ENCODE data around the gene SETD4.

DNA sequence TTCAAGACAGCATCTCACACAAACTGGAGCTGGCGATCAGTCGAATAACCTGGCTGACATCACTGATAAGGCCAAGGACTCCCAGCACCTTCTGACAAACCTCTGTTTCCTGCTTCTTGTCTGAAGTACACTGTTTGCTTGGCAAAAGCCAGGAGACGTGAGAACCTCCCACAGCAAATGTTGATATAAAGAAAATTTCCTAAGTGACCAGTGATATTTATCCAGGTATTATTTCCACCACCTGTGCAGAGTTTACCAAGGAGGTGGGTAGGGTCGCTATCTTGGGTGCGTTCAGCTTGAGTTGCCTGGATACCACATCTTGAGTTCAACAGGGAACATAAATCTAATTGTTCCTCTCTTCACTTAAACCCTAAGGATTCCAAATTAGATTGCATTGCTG, 72.9 kb downstream of the SETD4 start:
- TF ChIP-seq, protein P1, sequence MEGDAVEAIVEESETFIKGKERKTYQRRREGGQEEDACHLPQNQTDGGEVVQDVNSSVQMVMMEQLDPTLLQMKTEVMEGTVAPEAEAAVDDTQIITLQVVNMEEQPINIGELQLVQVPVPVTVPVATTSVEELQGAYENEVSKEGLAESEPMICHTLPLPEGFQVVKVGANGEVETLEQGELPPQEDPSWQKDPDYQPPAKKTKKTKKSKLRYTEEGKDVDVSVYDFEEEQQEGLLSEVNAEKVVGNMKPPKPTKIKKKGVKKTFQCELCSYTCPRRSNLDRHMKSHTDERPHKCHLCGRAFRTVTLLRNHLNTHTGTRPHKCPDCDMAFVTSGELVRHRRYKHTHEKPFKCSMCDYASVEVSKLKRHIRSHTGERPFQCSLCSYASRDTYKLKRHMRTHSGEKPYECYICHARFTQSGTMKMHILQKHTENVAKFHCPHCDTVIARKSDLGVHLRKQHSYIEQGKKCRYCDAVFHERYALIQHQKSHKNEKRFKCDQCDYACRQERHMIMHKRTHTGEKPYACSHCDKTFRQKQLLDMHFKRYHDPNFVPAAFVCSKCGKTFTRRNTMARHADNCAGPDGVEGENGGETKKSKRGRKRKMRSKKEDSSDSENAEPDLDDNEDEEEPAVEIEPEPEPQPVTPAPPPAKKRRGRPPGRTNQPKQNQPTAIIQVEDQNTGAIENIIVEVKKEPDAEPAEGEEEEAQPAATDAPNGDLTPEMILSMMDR (IDR thresholded peaks at IDR 0.05; ENCODE audit: borderline replicate concordance, extremely low read depth, low read length, poor library complexity, severe bottlenecking): no peak
- TF ChIP-seq EZH2 (IDR thresholded peaks at IDR 0.05; ENCODE audit: borderline replicate concordance, low read depth, low read length, severe bottlenecking): no peak

All from DND-41 (cell line).